ENCODE data around the gene TLR9. TPM values are rescaled to one million over a fixed set of nuclear protein-coding genes. Genes with fewer than 3 reads are reported as not detected.

The TLR9 gene
- total RNA-seq, 1 experiment from 2014 or later: not detected

DNA sequence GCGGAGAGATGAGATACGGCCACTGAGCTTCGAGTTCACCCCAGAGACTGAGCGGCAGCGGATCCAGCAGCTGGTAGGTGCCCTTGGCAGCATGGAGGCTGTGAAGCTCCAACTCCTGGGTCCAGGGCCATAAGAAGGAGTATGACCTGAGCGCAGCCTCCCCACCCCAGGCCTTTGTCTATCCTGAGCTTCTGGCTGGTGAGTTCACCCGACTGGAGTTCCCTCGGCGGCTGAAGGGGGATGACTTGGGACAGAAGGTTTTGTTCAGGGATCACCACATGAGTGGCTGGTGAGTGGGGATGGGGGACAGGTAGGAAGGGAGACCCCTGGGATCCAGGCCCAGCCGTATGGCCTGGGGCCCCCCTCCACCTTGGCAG lies 22.7 kb upstream of the TLR9 start:
- Mint-ChIP-seq H3K9me3 (peaks cover 0 to 4% of the 10 kb centered on the region in 2 experiments; a peak in 2 of 5 replicates), H3K36me3 (ENCODE audit: insufficient read depth in 1 of 3, low read depth in 3 of 3) (peaks cover 5 to 47% (median 12%) of the 10 kb centered on the region in 3 experiments; a peak in 5 of 7 replicates), H3K4me3 (no peak overlapping the region), H3K4me1 (peaks cover 0 to 10% of the 10 kb centered on the region in 2 experiments; a peak in 3 of 4 replicates), H3K27ac (no peak overlapping the region), H3K27me3 (ENCODE audit: low read depth) (peaks cover 40% of the 10 kb centered on the region)
- no peak overlapping the region for H3K4me2 ChIP-seq (ENCODE audit: insufficient read depth, insufficient read length, low read length)
- no peak for DNase-seq
- H2BK15ac ChIP-seq (ENCODE audit: low read depth, low read length): no peak overlapping the region
- peaks cover 14% of the 10 kb centered on the region; the same call in 1 of the 2 replicates for H3K27me3 ChIP-seq (ENCODE audit: insufficient read depth, low read length)
- no peak overlapping the region for H4K8ac ChIP-seq (replicated peaks; ENCODE audit: insufficient read length, low read depth, low read length)
- H4K5ac ChIP-seq (ENCODE audit: insufficient read length, low read depth, low read length): no peak overlapping the region
- no peaks in the 10 kb centered on the region for H4K20me1 ChIP-seq (ENCODE audit: control insufficient read depth, insufficient read depth, insufficient read length)
- H2BK5ac ChIP-seq (ENCODE audit: insufficient read length, low read length): no peak overlapping the region
- no peak overlapping the region for H3K4ac ChIP-seq (ENCODE audit: low read depth, low read length)
- H3K14ac ChIP-seq (ENCODE audit: insufficient read depth, low read length): no peak overlapping the region
- WGBS (ENCODE audit: extremely low coverage, insufficient read length, low lambda C conversion rate): no CpG with 5 or more reads among the region's 10 CpGs
- no peak overlapping the region for H3K18ac ChIP-seq (ENCODE audit: insufficient read length, low read depth, low read length)
- H3K79me1 ChIP-seq (ENCODE audit: insufficient read depth, low read depth, low read length, poor library complexity, severe bottlenecking): no peaks in the 10 kb centered on the region
- no peak overlapping the region for H3T11ph ChIP-seq (ENCODE audit: low read length)
- H3K27ac ChIP-seq (ENCODE audit: insufficient read length, low read depth, low read length): no peak overlapping the region
- H3K79me2 ChIP-seq (ENCODE audit: insufficient read depth, low read length): no peaks in the 10 kb centered on the region
- H2AK5ac ChIP-seq (ENCODE audit: insufficient read length, low read length): no peak overlapping the region
- no peak overlapping the region for H2AFZ ChIP-seq (ENCODE audit: low read length)
- H3K23ac ChIP-seq (ENCODE audit: insufficient read length, low read depth, low read length): no peak overlapping the region
- H3K9ac ChIP-seq (ENCODE audit: extremely low read depth, insufficient read length, low read length): no peak overlapping the region
- no peaks in the 10 kb centered on the region for H3K9me3 ChIP-seq (ENCODE audit: control insufficient read depth, low read depth, low read length)
- H2BK20ac ChIP-seq (ENCODE audit: low read depth, low read length, poor library complexity, severe bottlenecking): no peak overlapping the region
- no peak overlapping the region for H2BK12ac ChIP-seq (ENCODE audit: insufficient read length, low read depth, low read length)
- H3K56ac ChIP-seq (ENCODE audit: insufficient read length, low read depth, low read length): no peak overlapping the region
- TF ChIP-seq, protein P1, sequence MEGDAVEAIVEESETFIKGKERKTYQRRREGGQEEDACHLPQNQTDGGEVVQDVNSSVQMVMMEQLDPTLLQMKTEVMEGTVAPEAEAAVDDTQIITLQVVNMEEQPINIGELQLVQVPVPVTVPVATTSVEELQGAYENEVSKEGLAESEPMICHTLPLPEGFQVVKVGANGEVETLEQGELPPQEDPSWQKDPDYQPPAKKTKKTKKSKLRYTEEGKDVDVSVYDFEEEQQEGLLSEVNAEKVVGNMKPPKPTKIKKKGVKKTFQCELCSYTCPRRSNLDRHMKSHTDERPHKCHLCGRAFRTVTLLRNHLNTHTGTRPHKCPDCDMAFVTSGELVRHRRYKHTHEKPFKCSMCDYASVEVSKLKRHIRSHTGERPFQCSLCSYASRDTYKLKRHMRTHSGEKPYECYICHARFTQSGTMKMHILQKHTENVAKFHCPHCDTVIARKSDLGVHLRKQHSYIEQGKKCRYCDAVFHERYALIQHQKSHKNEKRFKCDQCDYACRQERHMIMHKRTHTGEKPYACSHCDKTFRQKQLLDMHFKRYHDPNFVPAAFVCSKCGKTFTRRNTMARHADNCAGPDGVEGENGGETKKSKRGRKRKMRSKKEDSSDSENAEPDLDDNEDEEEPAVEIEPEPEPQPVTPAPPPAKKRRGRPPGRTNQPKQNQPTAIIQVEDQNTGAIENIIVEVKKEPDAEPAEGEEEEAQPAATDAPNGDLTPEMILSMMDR (conservative IDR thresholded peaks at IDR 0.05): no peak
- no peak overlapping the region for H4K91ac ChIP-seq (ENCODE audit: insufficient read length, low read depth, low read length)
- H3K23me2 ChIP-seq (ENCODE audit: insufficient read length, low read depth, low read length, poor library complexity, severe bottlenecking): peaks cover 3% of the 10 kb centered on the region
- no peaks in the 10 kb centered on the region for H3K4me1 ChIP-seq (ENCODE audit: insufficient read depth, low read length)
- H2BK120ac ChIP-seq (ENCODE audit: low read depth, low read length, poor library complexity, severe bottlenecking): no peak overlapping the region
